Calu3 (cell line): ENCODE data around the gene PPT2. TPM values are rescaled to one million over a fixed set of nuclear protein-coding genes. Genes with fewer than 3 reads are reported as not detected.

Source experiments
- BruUV-seq: library from RNA; stranded (reverse); fragments of 400-500 nt; replicated peaks from 2 replicates; lab custom pipeline; 2021; lab: Mats Ljungman, UMichigan
- CTCF ChIA-PET: fragments of 300-600 bp; sonication (Branson Sonifier 250); formaldehyde crosslinking; loops from one replicate; lab custom pipeline; 2022; ENCODE audit warnings: antibody characterized with exemption; lab: Charles Lee
- DNase-seq: peaks from one replicate; pipeline ENCODE4 v3.0.0; 2022
- H3K27ac Mint-ChIP-seq: one replicate; pipeline ENCODE4 v1.8.0; 2022; ENCODE audit warnings: mixed read lengths; ENCODE audit not compliant: unreplicated experiment
- H3K27me3 Mint-ChIP-seq: one replicate; pipeline ENCODE4 v1.8.0; 2022; ENCODE audit warnings: mixed read lengths; ENCODE audit not compliant: unreplicated experiment
- H3K36me3 Mint-ChIP-seq: one replicate; pipeline ENCODE4 v1.8.0; 2022; ENCODE audit warnings: mild to moderate bottlenecking, moderate library complexity, mixed read lengths; ENCODE audit not compliant: insufficient read depth, unreplicated experiment
- H3K4me1 Mint-ChIP-seq: one replicate; pipeline ENCODE4 v1.8.0; 2022; ENCODE audit warnings: mild to moderate bottlenecking, low read depth, mixed read lengths; ENCODE audit not compliant: unreplicated experiment
- H3K4me3 Mint-ChIP-seq: one replicate; pipeline ENCODE4 v1.8.0; 2022; ENCODE audit warnings: mild to moderate bottlenecking, low read depth, moderate library complexity, mixed read lengths; ENCODE audit not compliant: unreplicated experiment
- H3K9me3 Mint-ChIP-seq: one replicate; pipeline ENCODE4 v1.8.0; 2022; ENCODE audit warnings: low read depth, mixed read lengths; ENCODE audit not compliant: unreplicated experiment
- CTCF ChIP-seq: fragments of 200-600 bp; IDR thresholded peaks from one replicate; pipeline ENCODE4 v1.8.0; 2022; ENCODE audit warnings: antibody characterized with exemption; ENCODE audit not compliant: unreplicated experiment
- intact Hi-C: fragments of 100-400 bp; cut with micrococcal nuclease; formaldehyde crosslinking; loops from one replicate; pipeline ENCODE4 v1.10.0; 2022; ENCODE audit not compliant: unreplicated experiment
- total RNA-seq: library from RNA; stranded (reverse); gene quantifications from 2 replicates; pipeline ENCODE4 v1.2.3, GENCODE V29; 2022

PPT2 gene
- total RNA-seq, 1 experiment from 2014 or later = 31.0 TPM

DNA sequence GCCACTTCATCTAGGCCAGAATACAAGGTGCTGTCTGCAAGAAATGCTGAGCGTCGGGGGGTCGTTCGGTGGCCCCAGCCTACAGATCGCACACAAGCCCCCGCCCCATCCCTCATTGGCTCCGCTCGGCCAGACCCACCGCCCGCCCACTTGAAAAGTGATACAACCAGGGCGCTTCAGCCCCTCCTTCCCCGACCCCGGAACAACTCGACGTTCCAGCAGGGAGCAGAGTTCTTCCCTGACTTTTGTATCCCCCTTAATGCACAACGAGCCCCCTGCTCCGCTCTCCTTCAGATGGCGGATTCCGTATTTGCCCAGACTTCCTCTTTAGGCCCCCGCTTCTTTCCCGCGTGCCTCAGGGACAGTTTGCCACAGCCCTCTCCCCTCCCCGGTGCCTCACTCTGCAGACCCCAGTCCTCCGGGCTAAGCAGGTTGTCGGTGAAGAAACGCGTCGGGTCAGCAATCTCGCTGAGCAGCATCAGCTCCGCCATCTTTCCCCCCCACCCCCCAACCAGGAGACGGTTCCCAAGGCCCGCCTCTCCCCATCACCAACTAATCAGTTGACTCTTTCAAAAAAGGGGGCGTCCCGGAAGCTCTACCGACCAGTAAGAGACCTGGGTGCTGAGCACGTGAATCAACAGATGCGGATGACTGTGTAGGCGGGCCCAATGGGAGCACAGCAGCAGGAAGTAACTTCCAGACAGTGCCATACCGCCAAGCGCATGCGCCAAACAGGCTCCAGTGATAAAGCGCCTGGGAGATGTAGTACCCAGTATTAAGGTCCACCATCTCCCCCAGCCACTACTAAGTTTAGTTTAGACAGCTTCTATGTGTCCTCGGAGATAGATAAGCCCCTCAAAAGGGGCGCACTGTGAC, 26.0 kb upstream of the PPT2 start, which contains the start of gene ATF6B:
Gene ATF6B (minus strand): TSS at position 530 of the 876 bp plus-strand sequence. CDS start 39 bp downstream, at position 491.
- Mint-ChIP-seq H3K27ac (peak within 1 kb of the TSS; percentile 98), H3K36me3 (peaks cover 72% of the 10 kb centered on the region), H3K4me1 (peaks cover 23% of the 10 kb centered on the region), H3K4me3 (peak within 1 kb of the TSS; percentile 98), H3K9me3 (no peaks in the 10 kb centered on the region), H3K27me3 (no peaks in the 10 kb centered on the region)
- DNase-seq = peak; percentile 99
- TF ChIP-seq CTCF = no peak
- intact Hi-C loops = no loop called here
- CTCF ChIA-PET = interaction anchor here (0.6 to 4.6 kb wide), 8 partner anchors 10 to 1172 kb away, joined by 3 to 39 read pairs (median 5); partner anchors contain the start of gene RNF5
- BruUV-seq = no TSS peak

- Mint-ChIP-seq H3K9me3 (no peaks in the 10 kb centered on the region), H3K4me1 (peaks cover 23% of the 10 kb centered on the region)
- no TSS peak for BruUV-seq
These were observed 25.1 kb upstream of the PPT2 start for GRCh38 chr6:32128751-32129296.

DNA sequence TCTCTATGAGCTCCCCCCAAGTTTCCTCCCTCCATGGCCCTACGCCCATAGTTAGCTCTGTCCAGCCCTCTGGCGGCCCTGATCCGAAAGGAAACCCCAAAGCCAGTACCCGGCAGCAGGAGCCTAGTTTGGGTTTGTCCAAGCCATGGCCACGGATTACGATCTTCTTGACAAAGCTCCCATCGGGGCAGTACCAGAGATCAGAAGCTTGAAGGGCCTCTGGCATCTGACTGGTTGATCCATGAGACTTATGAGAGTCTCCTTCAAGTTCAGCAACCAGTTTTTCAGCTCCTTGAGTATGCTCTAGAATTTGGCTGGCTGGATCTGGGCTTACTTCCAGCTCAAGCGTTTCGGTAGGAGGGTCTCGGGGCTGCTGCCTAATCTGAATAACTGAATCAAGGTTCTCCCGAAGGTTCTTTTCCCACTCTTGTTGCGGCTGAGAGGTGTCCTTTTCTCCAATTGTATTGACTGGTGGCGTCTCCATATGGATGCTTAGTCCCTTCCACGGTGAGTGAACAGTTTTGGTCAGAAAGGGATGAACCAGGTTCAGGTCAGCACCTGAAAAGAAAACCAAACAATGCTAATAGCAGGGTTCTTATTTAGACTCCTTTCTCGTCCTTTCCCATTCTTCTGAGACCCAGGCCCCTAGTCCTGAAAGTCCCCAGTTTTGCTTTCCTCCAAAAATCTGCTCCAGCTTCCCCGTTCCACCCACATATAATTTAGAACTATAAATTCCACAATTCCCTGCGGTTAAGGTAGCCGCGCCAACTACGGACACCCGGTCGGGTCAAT, 24.4 kb upstream of the PPT2 start:
- Mint-ChIP-seq H3K27ac (peak overlapping the region; percentile 91), H3K9me3 (no peaks in the 10 kb centered on the region), H3K4me1 (peaks cover 23% of the 10 kb centered on the region), H3K27me3 (peaks cover 13% of the 10 kb centered on the region), H3K36me3 (peaks cover 59% of the 10 kb centered on the region), H3K4me3 (peak overlapping the region; percentile 98)
- CTCF ChIA-PET = interaction anchor here (0.6 to 4.6 kb wide), 11 partner anchors 11 to 1431 kb away, joined by 3 to 39 read pairs (median 4); partner anchors contain the start of gene VARS2
- intact Hi-C loops = no loop called here
- TF ChIP-seq CTCF = no peak
- BruUV-seq = TSS peak; percentile 41
- no peak for DNase-seq

More at GRCh38 chr6:32128751-32129296, 25.1 kb upstream of the PPT2 start:
- Mint-ChIP-seq H3K27me3 (peaks cover 6% of the 10 kb centered on the region), H3K36me3 (peaks cover 65% of the 10 kb centered on the region), H3K27ac (peak overlapping the region; percentile 98), H3K4me3 (peak overlapping the region; percentile 98)
- TF ChIP-seq CTCF = no peak
- DNase-seq = no peak
- intact Hi-C loops = no loop called here
- CTCF ChIA-PET = interaction anchor here (0.6 to 4.6 kb wide), 7 partner anchors 11 to 1215 kb away, joined by 3 to 39 read pairs (median 4); partner anchors contain the start of gene VARS2

DNA sequence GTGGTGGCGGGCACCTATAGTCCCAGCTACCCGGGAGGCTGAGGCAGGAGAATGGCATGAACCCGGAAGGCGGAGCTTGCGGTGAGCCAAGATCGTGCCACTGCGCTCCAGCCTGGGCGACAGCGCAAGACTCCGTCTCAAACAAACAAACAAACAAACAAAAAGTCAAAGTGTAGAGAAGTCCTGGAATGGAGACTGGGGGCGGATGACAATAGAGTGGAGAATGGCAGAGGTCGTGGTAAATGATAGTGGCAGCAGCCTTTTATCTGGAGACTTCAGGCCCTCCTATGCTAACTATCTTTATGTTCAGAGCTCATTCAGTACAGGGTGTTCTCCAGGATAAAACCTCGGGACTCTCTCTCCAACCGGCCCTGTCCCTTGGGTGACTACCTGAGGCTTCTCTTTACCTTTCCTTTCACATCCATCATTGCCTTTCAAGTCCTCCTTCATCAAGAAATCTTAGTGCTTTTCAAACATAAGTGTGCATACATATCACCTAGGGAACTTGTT, 22.4 kb upstream of the PPT2 start:
- CTCF ChIA-PET = interaction anchor here (0.6 kb wide), 2 partner anchors 64 to 642 kb away, joined by 3 to 4 read pairs; no protein-coding TSS in a partner anchor
- Mint-ChIP-seq H3K4me3 (no peak overlapping the region), H3K27me3 (peaks cover 29% of the 10 kb centered on the region), H3K27ac (no peak overlapping the region), H3K4me1 (peaks cover 17% of the 10 kb centered on the region), H3K36me3 (peaks cover 47% of the 10 kb centered on the region), H3K9me3 (no peaks in the 10 kb centered on the region)
- TF ChIP-seq CTCF = no peak
- intact Hi-C loops = no loop called here
- no TSS peak for BruUV-seq
- DNase-seq = no peak
